GM12801 (cell line): ENCODE results near the gene LLGL1.

Experiments
- TF ChIP-seq, protein P1 (sequence below): IDR thresholded peaks from one replicate; pipeline ENCODE4 v1.5.1; 2011; ENCODE audit warnings: control low read depth; ENCODE audit not compliant: insufficient read length; ENCODE audit errors: extremely low read depth

LLGL1 gene

DNA sequence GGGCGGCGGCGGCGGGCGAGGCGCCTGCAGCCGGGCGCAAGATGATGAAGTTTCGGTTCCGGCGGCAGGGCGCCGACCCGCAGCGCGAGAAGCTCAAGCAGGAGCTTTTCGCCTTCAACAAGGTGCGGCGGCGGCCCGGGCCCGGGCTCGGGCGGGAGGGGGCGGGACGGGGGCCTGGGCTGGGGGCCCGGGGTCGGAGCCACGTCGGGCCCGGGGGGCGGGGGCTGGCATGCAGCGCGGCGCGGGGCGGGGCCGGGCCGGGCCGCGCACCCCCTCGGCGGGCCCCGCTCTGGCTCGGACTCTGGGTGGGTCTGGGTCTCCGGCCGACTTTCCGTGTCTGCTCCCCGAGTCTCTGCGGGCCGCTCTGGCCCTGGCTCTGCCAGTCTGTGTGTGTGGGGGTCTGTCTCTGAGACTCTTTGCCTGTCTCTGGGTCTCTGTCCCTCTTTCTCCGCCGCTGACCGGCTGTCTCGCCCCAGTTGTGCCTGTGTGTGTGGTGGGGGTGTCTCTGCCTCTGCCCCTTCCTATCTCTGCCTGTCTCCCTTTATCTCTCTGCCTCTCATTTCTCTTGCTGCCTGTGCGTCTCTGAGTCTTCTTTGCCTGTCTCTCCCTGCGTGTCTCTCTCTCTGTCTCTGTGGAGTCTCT, 328 bp downstream of the LLGL1 start:
- TF ChIP-seq, protein P1, sequence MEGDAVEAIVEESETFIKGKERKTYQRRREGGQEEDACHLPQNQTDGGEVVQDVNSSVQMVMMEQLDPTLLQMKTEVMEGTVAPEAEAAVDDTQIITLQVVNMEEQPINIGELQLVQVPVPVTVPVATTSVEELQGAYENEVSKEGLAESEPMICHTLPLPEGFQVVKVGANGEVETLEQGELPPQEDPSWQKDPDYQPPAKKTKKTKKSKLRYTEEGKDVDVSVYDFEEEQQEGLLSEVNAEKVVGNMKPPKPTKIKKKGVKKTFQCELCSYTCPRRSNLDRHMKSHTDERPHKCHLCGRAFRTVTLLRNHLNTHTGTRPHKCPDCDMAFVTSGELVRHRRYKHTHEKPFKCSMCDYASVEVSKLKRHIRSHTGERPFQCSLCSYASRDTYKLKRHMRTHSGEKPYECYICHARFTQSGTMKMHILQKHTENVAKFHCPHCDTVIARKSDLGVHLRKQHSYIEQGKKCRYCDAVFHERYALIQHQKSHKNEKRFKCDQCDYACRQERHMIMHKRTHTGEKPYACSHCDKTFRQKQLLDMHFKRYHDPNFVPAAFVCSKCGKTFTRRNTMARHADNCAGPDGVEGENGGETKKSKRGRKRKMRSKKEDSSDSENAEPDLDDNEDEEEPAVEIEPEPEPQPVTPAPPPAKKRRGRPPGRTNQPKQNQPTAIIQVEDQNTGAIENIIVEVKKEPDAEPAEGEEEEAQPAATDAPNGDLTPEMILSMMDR: no peak

DNA sequence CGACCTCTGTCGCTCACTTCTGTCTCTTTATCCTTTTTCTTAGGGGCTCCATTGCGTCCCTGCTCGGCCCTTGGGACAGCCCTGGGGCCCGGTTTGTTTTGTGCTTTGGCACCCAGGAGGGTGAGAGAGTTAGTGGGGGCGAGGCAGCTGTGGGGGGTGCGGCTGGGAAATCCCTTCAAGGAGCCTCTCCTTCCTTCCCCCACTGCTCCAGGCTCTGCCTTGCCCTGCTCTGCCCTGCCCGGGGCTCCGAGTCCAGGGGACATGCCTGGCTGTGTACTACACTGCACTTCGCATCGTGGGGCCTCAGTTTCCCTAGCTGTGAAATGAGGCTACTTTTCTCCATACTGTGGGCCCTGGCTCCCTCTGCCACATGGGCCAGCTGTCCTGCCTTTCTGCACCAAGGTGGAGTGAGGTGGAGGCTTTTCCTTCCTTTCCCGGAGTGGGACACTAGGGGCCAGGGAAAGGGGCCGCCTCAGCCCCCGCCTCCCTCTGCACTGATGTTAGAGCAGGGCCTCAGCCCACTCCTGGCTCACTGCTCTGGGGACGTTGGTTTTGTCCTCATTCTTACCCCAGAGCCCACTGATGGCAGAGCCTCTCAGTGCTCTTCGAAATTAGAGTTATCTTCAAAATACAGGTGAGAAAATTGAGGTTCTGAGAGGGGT, 980 bp downstream of the LLGL1 start:
- TF ChIP-seq, protein P1: no peak

DNA sequence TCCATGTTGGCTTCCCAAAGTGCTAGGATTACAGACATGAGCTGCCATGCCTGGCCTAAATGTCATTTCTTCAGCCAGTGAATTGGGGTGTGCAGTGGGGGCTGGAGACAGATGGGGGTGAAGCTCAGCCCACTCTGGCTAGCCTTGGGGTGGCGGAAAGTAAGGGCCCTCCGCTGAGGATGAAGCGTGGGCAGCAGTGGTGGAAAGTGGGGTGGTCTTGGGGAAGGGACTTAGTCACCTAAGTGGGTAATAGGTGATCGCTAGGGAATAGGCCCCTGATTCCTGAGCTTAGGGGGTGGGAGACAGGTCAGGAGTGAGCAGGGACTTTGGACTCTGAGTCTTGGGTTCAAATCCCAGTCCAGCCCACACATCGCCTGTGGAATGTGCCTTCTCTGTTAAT, 2.2 kb downstream of the LLGL1 start:
- TF ChIP-seq, protein P1: no peak

DNA sequence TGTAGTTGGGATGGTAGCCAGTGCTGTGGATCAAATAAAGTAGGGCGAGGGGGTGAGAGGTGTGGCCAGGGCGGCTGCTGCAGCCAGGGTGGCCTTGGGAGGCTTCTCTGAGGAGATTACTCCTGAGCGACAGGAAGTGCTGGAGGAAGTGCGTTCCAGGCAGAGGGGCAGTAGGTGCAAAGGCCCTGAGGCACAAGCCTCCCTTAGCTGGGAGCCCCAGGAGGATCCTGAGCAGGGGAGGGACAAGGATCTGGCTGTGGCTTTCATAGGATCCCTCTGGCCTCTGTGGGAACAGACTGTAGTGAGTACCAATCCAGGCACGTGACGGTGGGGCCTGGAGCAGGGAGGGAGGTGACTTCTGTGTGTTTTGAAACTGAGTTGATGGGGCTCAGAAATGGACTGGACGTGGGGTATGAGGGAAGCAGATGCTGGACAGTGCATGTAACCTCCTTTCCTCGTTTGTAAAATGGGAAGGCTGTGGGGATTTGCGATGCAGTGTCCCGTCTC, 2.8 kb downstream of the LLGL1 start:
- TF ChIP-seq, protein P1: no peak

DNA sequence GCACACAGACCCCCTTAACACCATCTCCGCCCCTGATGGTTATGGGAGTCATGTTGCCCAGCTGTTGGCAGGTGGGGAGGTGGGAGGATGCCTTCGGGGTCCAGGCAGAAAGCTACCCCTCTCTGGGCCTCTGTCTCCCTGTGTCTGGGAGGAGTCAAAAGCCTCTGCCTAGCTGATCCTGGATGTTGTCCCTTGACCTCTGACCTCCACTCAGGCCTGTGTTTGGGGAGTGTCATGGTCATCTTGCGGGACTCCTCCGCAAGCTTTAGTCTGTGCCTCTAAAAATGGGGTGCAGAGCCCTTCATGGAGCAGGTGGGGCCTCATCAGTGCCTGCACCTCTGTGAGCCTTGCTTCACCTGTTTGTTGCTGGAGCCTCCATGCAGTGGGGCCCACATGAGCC, 3.8 kb downstream of the LLGL1 start:
- TF ChIP-seq, protein P1: no peak

DNA sequence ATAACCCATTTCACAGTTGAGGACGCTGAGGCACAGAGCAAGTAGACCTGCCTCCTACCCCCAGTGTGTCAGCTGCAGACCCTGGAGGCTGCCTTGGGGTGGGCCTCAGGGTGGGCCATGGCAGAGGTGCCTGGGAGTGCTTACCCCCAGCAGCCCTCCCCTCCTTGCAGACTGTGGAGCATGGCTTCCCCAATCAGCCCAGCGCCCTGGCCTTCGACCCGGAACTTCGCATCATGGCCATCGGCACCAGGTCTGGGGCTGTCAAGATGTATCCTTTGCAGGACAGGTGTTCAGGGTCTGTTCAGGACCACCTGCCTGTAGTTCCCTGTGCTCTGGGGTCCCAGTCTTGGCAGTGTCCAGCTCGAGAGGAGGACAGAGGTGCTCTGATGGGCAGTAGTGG, 4.3 kb downstream of the LLGL1 start:
- TF ChIP-seq, protein P1: no peak

DNA sequence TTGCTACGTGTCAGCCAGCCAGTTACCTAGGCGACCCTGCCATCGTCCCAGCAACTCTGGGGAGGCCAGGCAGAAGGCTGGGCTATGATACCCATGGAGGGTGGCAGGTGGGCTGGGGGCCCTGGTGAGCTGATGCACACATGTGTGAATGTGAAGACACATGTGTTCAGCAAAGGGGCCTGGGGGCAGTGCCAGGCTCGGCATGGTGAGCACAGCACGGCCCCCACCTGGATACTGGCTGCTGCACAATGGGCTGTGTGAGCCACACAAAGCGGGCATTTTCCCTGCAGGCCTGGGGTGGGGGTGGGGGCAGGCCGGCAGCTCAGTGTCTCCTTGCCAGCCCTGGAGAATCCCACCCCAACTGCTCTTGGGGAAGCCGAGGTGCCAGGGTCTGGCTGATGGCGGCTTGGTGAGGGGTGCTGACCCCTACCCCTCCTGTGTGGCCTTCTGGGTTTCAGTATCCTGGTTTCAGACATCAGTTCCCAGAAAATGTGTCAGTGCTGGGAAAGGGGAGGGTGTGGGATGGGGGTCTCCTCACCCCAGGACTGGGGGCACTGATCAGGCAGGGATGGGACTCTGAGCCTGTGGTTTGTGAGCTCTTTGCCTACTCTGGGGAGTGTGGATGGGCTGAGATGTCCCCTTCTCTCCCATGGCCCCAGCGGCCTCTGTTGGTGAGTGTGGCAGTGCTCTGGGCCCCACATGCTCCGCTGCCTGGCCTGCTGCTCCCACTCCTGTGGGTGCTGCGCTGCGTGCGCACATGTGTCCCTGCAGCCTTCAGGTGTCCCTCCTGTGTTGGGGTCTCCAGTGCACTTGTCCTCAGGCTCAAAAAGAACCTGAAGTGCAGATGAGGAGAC, 5.1 kb downstream of the LLGL1 start:
- TF ChIP-seq, protein P1: no peak
